ENCODE measurements around the gene RPP25L.

DNA sequence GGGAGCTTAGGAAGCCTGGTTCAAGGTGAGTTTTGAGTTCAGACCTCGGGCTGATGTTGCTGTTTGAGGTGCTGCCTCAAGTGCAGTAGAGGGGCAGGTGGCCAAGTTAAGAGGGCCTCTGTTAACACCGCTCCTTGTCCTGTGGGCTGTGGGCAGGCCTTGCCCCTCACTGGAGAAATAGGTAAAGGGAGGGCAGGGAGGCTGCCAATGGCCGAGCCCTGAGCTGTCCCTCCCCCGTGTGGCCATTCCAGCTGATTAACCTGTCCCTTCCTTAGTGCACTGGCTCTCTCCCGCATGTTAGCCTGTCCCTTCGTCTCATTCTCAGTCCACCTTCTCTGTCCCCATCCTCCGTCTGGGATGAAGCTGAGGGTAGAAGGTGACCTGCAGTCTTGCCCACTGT is 43.8 kb downstream of the RPP25L start:
- TF ChIP-seq, protein P1, sequence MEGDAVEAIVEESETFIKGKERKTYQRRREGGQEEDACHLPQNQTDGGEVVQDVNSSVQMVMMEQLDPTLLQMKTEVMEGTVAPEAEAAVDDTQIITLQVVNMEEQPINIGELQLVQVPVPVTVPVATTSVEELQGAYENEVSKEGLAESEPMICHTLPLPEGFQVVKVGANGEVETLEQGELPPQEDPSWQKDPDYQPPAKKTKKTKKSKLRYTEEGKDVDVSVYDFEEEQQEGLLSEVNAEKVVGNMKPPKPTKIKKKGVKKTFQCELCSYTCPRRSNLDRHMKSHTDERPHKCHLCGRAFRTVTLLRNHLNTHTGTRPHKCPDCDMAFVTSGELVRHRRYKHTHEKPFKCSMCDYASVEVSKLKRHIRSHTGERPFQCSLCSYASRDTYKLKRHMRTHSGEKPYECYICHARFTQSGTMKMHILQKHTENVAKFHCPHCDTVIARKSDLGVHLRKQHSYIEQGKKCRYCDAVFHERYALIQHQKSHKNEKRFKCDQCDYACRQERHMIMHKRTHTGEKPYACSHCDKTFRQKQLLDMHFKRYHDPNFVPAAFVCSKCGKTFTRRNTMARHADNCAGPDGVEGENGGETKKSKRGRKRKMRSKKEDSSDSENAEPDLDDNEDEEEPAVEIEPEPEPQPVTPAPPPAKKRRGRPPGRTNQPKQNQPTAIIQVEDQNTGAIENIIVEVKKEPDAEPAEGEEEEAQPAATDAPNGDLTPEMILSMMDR (IDR thresholded peaks at IDR 0.05), result no peak
- TF ChIP-seq POLR2A (IDR thresholded peaks at IDR 0.05) (no peak), POLR2AphosphoS5 (IDR thresholded peaks at IDR 0.05) (no peak)

All from breast epithelium (tissue), 3 donors.